ENCODE measurements around the gene RAD51B.

Gene RAD51B

DNA sequence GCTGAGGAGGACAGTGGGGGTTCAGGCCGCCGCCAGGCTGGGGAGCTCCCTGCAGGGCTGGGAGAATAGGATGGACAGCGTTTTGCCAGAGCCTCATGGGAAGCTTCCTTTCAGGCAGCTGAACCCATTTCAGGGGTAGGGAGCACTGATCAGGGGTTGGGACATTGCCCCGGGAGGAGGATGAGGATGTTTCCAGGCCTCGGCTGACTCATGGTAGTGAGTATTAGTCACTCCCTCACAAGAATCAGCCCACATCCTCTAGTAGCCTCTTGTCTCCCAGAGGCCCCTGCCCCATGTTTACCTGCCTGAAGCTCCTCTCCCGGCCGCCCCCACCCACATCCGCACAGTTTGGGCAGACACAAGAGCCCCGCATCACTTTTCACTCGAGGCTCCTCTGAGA is 883.5 kb downstream of the RAD51B start:
- peak; percentile 70 for DNase-seq (ENCODE audit: low spot score)

GRCh38 chr14:68704736-68705720 is 885.4 kb downstream of the RAD51B start:
- no peak for DNase-seq (ENCODE audit: low spot score)

DNA sequence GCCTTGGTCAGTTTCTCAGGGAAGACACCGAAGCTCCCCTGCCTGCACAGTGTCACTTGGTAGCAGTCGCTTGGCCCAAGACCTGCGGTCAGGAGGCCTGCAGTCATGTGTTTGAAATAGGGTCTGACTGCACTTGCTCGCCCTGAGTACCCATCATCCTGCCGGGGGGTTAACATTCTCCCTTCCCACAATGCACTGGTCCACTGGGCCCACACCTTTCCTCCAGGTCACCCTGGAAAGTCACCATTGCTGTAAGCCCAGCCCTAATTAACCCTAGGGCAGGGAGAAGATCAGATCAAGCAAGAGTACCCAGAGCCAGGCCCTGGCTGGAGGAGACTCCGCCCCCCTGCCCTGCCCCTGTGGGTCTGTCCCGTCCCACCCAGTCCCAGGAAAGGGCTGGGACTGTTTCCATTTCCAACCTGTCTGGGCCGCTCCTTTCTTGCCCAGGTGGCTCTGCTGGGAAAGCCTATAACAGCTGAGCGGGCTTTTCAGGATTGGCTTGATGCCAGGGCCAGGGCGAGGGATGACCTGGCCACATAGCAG is 886.2 kb downstream of the RAD51B start:
- no peak for DNase-seq (ENCODE audit: low spot score)

DNA sequence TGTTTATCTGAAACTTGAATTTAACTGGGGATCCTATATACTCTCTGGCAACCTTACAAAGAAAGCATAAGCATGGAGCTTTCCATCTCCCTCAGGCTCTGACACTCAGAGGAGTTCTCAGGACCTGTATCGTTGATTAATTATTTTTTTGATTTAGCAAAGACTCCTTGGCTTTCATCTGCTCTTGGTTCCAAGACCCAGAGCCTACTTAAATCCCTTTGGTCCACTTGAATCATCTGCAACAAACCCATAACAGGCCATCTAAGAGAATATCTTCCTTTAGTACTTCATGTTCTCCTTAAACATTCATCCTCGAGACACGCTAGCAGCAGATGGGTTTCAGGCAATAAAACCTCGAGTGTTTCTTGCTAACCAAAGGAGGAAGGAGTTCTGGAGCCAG is 887.9 kb downstream of the RAD51B start:
- no peak for DNase-seq (ENCODE audit: low spot score)

GRCh38 chr14:68708343-68708742 is 888.8 kb downstream of the RAD51B start:
- DNase-seq (ENCODE audit: low spot score) = no peak

- DNase-seq (ENCODE audit: low spot score) = no peak
Observed at GRCh38 chr14:68709007-68709406, 889.4 kb downstream of the RAD51B start.

GRCh38 chr14:68710776-68711175 is 891.2 kb downstream of the RAD51B start:
- DNase-seq (ENCODE audit: low spot score) = no peak

GRCh38 chr14:68711561-68712309 is 892.2 kb downstream of the RAD51B start:
- no peak for DNase-seq (ENCODE audit: low spot score)

DNA sequence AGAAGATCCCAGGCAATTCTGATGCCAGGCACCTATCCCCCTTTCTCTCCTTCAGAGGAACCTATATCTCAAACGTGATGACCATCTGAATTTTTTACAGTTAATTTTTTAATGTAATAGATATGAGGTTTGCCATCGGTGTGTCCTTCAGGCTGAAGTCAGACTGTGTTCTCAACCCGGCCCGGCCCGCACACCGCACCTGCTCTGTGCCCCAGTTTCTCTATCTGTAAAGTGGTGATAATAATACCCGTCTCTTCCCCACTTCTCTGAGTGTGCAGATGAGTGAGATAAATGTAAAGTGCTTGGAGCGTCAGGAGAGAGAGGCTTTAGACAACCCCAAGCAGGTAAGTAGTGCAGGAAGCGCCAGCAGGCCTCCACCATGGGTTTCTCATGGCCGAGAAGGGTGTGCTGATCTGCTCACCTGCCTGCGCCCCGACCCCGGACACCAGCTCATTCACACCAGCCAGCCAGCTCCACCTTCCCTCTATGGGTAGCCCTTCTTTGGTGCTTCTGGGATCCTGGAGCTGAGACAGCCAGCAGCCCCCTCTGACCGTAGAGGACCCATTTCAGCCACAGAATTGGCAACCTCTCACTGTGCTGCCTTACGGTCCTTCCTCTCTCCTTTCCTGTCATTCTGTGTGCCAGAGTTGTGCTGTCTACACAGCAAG is 893.3 kb downstream of the RAD51B start:
- DNase-seq (ENCODE audit: low spot score) = no peak

GRCh38 chr14:68713782-68714181 is 894.2 kb downstream of the RAD51B start:
- DNase-seq (ENCODE audit: low spot score) = no peak

GRCh38 chr14:68714991-68715924 is 895.7 kb downstream of the RAD51B start:
- no peak for DNase-seq (ENCODE audit: low spot score)

DNA sequence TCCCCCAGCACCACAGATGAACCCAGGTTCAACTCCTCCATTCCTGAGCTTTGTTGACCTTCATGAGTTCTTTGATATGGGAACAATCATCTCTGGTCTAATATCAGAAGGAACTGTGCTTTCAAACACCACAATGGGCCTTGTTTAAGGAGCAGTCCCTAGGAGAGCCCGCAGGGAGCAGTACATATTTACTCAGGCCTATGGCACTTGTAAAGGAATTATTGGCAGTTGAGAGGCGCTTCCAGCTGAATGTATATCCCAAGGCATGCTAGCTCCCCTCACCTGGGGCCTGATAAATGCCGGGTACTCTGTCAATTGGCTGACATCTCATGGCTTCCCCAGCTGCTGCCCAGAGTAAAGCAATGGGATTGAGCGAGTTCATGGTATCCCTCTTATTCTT is 897.1 kb downstream of the RAD51B start:
- DNase-seq (ENCODE audit: low spot score) = no peak

- no peak for DNase-seq (ENCODE audit: low spot score)
Observed at GRCh38 chr14:68718023-68718990, 898.7 kb downstream of the RAD51B start.

DNA sequence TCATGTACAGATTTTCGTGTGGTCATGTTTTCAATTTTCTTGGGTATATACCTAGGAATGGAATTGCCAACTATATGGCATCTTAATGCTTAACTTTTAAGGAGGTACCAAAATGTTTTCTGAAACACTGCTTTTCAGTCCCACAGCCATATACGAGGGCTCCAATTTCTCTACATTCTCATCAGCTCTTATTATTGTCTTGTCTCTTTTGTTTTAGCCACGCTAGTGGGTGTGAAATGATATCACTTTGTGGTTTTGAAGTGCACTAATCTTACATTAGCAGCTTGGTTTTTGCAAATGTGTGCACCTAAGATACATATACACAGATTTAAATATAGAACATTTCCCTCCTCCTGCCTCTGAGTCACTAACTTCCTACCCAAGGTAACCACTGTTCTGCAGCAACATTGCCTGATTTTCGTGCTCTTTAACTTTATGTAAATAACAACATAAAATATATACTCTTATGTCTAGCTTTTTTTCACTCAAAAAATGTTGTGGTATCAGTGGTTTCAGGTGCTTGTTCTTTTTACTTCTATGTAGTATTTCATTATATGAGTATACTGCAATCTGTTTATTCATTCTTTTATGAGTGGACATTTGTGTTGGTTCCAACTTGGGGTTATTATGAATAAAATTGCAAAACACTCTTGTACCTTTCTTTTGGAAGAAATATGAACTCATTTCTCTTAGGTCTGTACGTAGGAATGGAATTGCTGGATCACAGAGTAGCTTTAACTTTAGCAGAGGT is 900.2 kb downstream of the RAD51B start:
- DNase-seq (ENCODE audit: low spot score) = no peak

DNA sequence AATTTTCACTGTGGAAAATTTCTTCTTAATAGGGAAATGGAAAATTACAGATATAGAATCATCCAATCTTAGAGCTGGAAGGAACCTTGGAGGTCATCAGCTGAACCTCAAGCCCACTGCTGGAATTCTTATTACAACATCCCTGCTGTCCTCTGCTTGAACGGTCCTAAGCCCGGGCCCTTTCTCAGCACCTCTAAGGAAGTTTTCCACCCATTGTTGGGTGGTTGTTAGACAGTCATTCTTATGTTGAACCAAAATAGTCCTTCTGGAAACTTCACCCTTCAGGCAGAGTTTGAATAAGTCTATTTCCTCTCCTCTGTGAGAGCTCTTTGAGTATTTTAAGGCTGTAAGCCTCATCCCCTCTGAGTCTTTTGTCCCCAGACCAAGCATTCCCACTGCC is 902.6 kb downstream of the RAD51B start:
- no peak for DNase-seq (ENCODE audit: low spot score)

DNA sequence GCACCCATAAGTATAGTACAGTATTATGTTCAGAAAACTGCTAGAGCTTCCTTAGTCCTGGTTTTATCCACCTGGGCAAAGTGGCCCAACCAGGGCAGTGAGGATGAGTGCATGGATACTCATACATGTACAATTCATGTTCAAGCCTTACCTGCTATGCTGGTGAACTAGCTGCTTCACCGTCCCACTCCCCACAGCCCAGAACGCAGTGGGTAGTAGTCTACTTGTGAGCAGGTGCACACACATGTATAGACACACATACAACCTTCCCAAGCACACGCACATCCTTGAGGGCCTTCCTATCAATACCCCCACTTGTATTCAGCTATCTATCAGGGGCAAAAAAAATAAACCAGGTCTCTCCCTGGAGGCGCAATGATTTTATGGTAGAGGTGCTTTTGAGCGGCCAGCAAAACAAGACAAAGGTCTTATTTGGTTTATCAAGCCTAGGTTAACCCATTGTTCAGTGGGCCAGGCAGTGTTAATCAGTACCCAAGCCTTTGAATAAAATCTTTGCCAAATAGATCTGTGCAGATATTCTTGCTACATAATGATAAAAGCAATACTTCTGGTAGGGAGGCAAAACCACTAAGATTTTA is 903.5 kb downstream of the RAD51B start:
- no peak for DNase-seq (ENCODE audit: low spot score)

DNA sequence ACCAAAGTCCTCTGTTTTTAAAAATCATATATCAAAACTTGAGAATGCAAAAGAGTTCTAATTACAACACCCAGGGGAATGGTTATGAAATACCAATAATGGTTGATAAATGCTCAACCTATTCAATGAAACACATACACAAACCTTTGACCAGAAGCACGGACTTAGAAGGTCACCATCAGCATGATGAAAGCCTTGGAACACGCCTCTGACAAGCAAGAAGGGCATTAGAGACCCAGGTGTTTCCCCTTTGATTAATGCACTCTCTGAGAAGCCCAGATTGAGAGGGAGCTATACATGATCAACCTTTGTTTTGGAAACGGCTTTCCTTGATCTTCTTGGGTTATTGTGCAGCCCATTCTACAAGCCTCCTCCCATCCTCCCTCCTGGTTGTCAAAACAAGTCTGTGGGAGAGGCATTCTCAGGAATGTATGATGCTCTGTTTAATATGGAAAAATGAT is 904.3 kb downstream of the RAD51B start:
- no peak for DNase-seq (ENCODE audit: low spot score)

- no peak for DNase-seq (ENCODE audit: low spot score)
Observed at GRCh38 chr14:68724914-68725313, 905.3 kb downstream of the RAD51B start.

Data from hepatic stellate cell (primary cell).